Liver (tissue), 3 donors: ENCODE measurements around the gene IGLL5.

Source experiments
- GABPA ChIP-seq, 2 donors: IDR thresholded peaks in 1 of 2; conservative IDR thresholded peaks in 1 of 2; 2 replicates each; pipeline ENCODE4 v1.6.1; 2016; ENCODE audit warnings: antibody characterized with exemption in 2 of 2, mild to moderate bottlenecking in 1 of 2, moderate library complexity in 1 of 2
- JUND ChIP-seq, 2 donors: IDR thresholded peaks; 2 replicates each; pipeline ENCODE4 v1.6.1; 2016; ENCODE audit warnings: antibody characterized with exemption in 2 of 2
- RAD21 ChIP-seq, 2 donors: IDR thresholded peaks; 2 replicates each; pipeline ENCODE4 v1.6.1; 2016; ENCODE audit warnings: antibody characterized with exemption in 2 of 2, mild to moderate bottlenecking in 2 of 2
- SP1 ChIP-seq: IDR thresholded peaks from 2 replicates; pipeline ENCODE4 v1.6.1; 2018; ENCODE audit warnings: antibody characterized with exemption, mild to moderate bottlenecking
- TAF1 ChIP-seq: conservative IDR thresholded peaks from 2 replicates; pipeline ENCODE4 v1.6.1; 2016; ENCODE audit warnings: antibody characterized with exemption, mild to moderate bottlenecking
- YY1 ChIP-seq: IDR thresholded peaks from 2 replicates; pipeline ENCODE4 v1.6.1; 2016; ENCODE audit warnings: antibody characterized with exemption, mild to moderate bottlenecking
- TF ChIP-seq, protein P1 (sequence below): fragments of 150-350 bp; IDR thresholded peaks from 2 replicates; pipeline ENCODE4 v1.5.1; 2017; ENCODE audit warnings: improper control_type of control experiment, low read depth, low read length; ENCODE audit not compliant: missing input control
- TF ChIP-seq, protein P2 (sequence below): IDR thresholded peaks from 2 replicates; pipeline ENCODE4 v1.6.1; 2016; ENCODE audit warnings: antibody characterized with exemption, mild to moderate bottlenecking
- TF ChIP-seq, protein P3 (sequence below): IDR thresholded peaks from 2 replicates; pipeline ENCODE4 v1.6.1; 2016; ENCODE audit warnings: antibody characterized with exemption
- donor health status: healthy.
- donor health status: healthy.

DNA sequence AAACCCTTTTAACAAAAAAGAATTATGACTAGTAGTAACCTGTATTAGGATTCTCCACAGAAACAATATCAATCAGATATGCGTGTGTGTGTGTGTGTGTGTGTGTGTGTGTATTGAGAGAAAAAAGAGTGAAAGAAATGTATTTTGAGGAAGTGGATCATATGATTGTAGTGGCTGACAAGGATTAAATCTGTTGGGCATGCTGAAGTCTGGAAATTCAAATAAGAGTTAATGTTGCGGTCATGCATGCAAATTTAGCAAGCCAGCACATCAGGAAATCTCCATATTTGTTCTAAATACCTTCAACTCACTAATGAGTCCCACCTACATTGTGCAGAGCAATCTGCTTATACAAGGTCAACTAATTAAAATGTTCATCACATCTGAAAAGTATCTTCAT lies 46.8 kb upstream of the IGLL5 start:
- TF ChIP-seq RAD21 (IDR thresholded peaks at IDR 0.05), result no peak
- TF ChIP-seq, protein P1, sequence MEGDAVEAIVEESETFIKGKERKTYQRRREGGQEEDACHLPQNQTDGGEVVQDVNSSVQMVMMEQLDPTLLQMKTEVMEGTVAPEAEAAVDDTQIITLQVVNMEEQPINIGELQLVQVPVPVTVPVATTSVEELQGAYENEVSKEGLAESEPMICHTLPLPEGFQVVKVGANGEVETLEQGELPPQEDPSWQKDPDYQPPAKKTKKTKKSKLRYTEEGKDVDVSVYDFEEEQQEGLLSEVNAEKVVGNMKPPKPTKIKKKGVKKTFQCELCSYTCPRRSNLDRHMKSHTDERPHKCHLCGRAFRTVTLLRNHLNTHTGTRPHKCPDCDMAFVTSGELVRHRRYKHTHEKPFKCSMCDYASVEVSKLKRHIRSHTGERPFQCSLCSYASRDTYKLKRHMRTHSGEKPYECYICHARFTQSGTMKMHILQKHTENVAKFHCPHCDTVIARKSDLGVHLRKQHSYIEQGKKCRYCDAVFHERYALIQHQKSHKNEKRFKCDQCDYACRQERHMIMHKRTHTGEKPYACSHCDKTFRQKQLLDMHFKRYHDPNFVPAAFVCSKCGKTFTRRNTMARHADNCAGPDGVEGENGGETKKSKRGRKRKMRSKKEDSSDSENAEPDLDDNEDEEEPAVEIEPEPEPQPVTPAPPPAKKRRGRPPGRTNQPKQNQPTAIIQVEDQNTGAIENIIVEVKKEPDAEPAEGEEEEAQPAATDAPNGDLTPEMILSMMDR, result no peak
- no peak for TF ChIP-seq TAF1
- no peak for TF ChIP-seq JUND (IDR thresholded peaks at IDR 0.05)
- no peak for TF ChIP-seq YY1
- no peak for TF ChIP-seq GABPA (IDR thresholded peaks at IDR 0.05 in 1 of 2, conservative IDR thresholded peaks at IDR 0.05 in 1 of 2)
- TF ChIP-seq, protein P2, sequence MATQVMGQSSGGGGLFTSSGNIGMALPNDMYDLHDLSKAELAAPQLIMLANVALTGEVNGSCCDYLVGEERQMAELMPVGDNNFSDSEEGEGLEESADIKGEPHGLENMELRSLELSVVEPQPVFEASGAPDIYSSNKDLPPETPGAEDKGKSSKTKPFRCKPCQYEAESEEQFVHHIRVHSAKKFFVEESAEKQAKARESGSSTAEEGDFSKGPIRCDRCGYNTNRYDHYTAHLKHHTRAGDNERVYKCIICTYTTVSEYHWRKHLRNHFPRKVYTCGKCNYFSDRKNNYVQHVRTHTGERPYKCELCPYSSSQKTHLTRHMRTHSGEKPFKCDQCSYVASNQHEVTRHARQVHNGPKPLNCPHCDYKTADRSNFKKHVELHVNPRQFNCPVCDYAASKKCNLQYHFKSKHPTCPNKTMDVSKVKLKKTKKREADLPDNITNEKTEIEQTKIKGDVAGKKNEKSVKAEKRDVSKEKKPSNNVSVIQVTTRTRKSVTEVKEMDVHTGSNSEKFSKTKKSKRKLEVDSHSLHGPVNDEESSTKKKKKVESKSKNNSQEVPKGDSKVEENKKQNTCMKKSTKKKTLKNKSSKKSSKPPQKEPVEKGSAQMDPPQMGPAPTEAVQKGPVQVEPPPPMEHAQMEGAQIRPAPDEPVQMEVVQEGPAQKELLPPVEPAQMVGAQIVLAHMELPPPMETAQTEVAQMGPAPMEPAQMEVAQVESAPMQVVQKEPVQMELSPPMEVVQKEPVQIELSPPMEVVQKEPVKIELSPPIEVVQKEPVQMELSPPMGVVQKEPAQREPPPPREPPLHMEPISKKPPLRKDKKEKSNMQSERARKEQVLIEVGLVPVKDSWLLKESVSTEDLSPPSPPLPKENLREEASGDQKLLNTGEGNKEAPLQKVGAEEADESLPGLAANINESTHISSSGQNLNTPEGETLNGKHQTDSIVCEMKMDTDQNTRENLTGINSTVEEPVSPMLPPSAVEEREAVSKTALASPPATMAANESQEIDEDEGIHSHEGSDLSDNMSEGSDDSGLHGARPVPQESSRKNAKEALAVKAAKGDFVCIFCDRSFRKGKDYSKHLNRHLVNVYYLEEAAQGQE, result no peak
- TF ChIP-seq SP1, result no peak
- TF ChIP-seq, protein P3, sequence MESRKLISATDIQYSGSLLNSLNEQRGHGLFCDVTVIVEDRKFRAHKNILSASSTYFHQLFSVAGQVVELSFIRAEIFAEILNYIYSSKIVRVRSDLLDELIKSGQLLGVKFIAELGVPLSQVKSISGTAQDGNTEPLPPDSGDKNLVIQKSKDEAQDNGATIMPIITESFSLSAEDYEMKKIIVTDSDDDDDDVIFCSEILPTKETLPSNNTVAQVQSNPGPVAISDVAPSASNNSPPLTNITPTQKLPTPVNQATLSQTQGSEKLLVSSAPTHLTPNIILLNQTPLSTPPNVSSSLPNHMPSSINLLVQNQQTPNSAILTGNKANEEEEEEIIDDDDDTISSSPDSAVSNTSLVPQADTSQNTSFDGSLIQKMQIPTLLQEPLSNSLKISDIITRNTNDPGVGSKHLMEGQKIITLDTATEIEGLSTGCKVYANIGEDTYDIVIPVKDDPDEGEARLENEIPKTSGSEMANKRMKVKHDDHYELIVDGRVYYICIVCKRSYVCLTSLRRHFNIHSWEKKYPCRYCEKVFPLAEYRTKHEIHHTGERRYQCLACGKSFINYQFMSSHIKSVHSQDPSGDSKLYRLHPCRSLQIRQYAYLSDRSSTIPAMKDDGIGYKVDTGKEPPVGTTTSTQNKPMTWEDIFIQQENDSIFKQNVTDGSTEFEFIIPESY, result no peak
